K562 (cell line): Measurements from ENCODE around the gene LIF. TPM values are rescaled to one million over a fixed set of nuclear protein-coding genes. Genes with fewer than 3 reads are reported as not detected.
A peak's percentile ranks its signal among the peaks of the same experiment; 100 is the strongest.

Experiments used
- ESRRA ChIP-seq: fragments of 450-650 bp; IDR thresholded peaks from 2 replicates; pipeline ENCODE4 v1.6.1; 2014; ENCODE audit warnings: low read depth, mild to moderate bottlenecking, moderate library complexity, borderline replicate concordance
- ETV5 ChIP-seq: sonication (generic); formaldehyde crosslinking; IDR thresholded peaks from 2 replicates; pipeline ENCODE4 v1.4.0; 2020; ENCODE audit warnings: low read depth, mild to moderate bottlenecking, missing genetic modification reagents
- GTF2A2 ChIP-seq: IDR thresholded peaks from 2 replicates; pipeline ENCODE4 v1.6.1; 2016; ENCODE audit warnings: mild to moderate bottlenecking, missing genetic modification characterization, missing compliant biosample characterization
- HNRNPL ChIP-seq: fragments of 200-400 bp; formaldehyde crosslinking; IDR thresholded peaks from 2 replicates; pipeline ENCODE4 v1.6.1; 2017; ENCODE audit warnings: low read depth, mild to moderate bottlenecking, low read length
- POLR2G ChIP-seq: fragments of 200-400 bp; formaldehyde crosslinking; IDR thresholded peaks from 2 replicates; pipeline ENCODE4 v1.6.1; 2017; ENCODE audit warnings: low read depth, mild to moderate bottlenecking, antibody characterized with exemption, low read length, moderate library complexity
- SNRNP70 ChIP-seq: fragments of 200-400 bp; formaldehyde crosslinking; optimal IDR thresholded peaks from 2 replicates; pipeline ENCODE3; 2017; ENCODE audit warnings: low read depth, low read length
- TEAD4 ChIP-seq, 2 experiments: sonication (generic) in 1 of 2; formaldehyde crosslinking in 1 of 2; IDR thresholded peaks; 2 replicates each; pipeline versions ENCODE4 v1.6.1 to v1.8.0; 2012 to 2022; ENCODE audit warnings: borderline replicate concordance in 1 of 2, inconsistent platforms in 1 of 2, low read length in 1 of 2, mild to moderate bottlenecking in 1 of 2, missing genetic modification reagents in 1 of 2
- TOE1 ChIP-seq, 2 experiments: fragments of 450-650 bp in 1 of 2; sonication (generic) in 1 of 2; formaldehyde crosslinking in 1 of 2; IDR thresholded peaks; 2 replicates each; pipeline versions ENCODE4 v1.7.1 to v1.8.0; 2016 to 2022; ENCODE audit warnings: borderline replicate concordance in 2 of 2, mild to moderate bottlenecking in 2 of 2, antibody characterized with exemption in 1 of 2, inconsistent platforms in 1 of 2, low read depth in 1 of 2, missing genetic modification reagents in 1 of 2, moderate library complexity in 1 of 2
- polyA plus RNA-seq, 8 experiments: library from polyadenylated mRNA; depleted of rRNA in 4 of 8; stranded (reverse) in 5 of 8; unstranded in 3 of 8; fragments of >200 nt; fragmentation: Nextera tagmentation in 2 of 8; fragmentation: Illumina TruSeq in 1 of 8; extraction: Ambion mirVana in 2 of 8; extraction: Trizol in 1 of 8; gene quantifications; 2 replicates each; pipeline versions ENCODE4 v1.2.1 to v1.2.3, GENCODE V29; 2011 to 2014; ENCODE audit warnings: inconsistent platforms in 1 of 8, missing spikeins in 1 of 8
- total RNA-seq, 7 experiments: library from RNA; depleted of rRNA in 6 of 7; stranded (reverse); fragments of >200 nt in 6 of 7; fragmentation: Illumina TruSeq in 2 of 7; extraction: Trizol in 2 of 7; gene quantifications; 2 replicates each; pipeline versions ENCODE4 v1.2.1 to v1.2.3, GENCODE V29; 2011 to 2021; ENCODE audit warnings: low replicate concordance in 1 of 7
- TF ChIP-seq, protein P1 (sequence below): fragments of 450-650 bp; IDR thresholded peaks from 2 replicates; pipeline ENCODE4 v1.7.1; 2018; ENCODE audit warnings: mild to moderate bottlenecking, low read depth; ENCODE audit not compliant: partially characterized antibody
- TF ChIP-seq, protein P2 (sequence below), 2 experiments: fragments of 450-650 bp in 1 of 2; sonication (generic) in 1 of 2; formaldehyde crosslinking in 1 of 2; IDR thresholded peaks; 2 replicates each; pipeline versions ENCODE4 v1.7.1 to v1.9.0; 2016 to 2022; ENCODE audit warnings: inconsistent platforms in 1 of 2, mild to moderate bottlenecking in 1 of 2, missing genetic modification reagents in 1 of 2
- TF ChIP-seq, protein P3 (sequence below): fragments of 450-650 bp; IDR thresholded peaks from 2 replicates; pipeline ENCODE4 v1.6.1; 2016

LIF gene
- total and polyA plus RNA-seq, 9 of the 15 experiments (the other 6 are each of a cell fraction or from before 2014, with no cell fraction given) = 0.05 to 0.39 (median 0.18) TPM; not detected in 3

DNA sequence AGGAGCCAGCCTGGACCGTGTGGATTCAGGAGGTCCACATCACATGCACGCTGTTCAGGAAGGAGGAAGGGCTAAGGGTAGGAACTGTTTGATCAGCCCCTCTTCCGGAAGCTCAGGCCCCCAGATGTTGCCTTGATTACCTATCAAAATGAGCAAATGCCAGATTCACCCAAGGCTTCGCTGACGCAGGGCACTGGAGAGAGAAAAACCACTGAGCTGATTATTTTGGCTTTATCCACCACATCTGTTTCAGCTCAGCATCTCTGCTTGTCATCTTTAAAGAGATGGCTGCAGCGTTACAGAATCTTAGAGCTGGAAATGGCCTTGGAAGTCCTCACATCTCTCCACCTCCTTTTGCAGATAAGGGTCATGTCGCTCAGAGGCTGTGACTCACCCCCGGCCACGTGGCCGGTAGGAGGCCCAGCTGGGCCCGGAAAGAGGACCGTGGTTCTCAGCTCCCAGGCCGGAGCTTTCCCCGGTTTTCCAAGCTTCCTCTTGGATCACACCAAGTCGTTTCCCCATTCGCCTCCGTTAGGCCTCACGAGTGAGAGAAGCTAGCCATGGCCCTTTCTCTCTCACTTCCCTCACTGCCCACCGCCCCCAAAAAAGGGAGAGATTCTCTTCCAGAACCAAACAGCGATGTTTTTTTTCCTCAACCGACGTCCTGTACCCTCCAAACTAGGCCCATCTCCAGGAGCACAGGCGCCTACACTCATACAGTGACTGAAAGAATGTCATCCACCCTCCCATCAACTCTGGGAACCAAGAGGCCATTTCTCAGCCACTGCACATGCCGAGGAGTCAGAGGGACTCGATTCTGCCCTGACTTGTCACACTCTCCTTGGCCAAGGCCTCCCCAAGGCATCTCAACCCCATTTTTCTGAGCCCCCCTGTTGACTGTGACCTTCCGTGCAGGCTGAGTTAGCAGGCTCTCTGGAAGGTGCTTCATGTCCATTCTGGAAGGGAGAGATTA is 37.6 kb downstream of the LIF start (continued):
- TF ChIP-seq, protein P1, sequence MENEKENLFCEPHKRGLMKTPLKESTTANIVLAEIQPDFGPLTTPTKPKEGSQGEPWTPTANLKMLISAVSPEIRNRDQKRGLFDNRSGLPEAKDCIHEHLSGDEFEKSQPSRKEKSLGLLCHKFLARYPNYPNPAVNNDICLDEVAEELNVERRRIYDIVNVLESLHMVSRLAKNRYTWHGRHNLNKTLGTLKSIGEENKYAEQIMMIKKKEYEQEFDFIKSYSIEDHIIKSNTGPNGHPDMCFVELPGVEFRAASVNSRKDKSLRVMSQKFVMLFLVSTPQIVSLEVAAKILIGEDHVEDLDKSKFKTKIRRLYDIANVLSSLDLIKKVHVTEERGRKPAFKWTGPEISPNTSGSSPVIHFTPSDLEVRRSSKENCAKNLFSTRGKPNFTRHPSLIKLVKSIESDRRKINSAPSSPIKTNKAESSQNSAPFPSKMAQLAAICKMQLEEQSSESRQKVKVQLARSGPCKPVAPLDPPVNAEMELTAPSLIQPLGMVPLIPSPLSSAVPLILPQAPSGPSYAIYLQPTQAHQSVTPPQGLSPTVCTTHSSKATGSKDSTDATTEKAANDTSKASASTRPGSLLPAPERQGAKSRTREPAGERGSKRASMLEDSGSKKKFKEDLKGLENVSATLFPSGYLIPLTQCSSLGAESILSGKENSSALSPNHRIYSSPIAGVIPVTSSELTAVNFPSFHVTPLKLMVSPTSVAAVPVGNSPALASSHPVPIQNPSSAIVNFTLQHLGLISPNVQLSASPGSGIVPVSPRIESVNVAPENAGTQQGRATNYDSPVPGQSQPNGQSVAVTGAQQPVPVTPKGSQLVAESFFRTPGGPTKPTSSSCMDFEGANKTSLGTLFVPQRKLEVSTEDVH = no peak
- TF ChIP-seq SNRNP70 (no peak), GTF2A2 (0 out of 2 replicates have a peak, but pooled peaks have one; percentile 15), TEAD4 (IDR thresholded peaks at IDR 0.05; ENCODE audit: low read length) (peak; percentile 64), TEAD4 (CRISPR knock-in tag; IDR thresholded peaks at IDR 0.05; ENCODE audit: borderline replicate concordance) (no peak), ETV5 (peak; percentile 66), ESRRA (peak; percentile 17; the same call in 1 of the 2 replicates), POLR2G (peak; percentile 49), TOE1 (IDR thresholded peaks at IDR 0.05; ENCODE audit: borderline replicate concordance) (peak; percentile 16; the same call in 1 of the 2 replicates), TOE1 (CRISPR knock-in tag; IDR thresholded peaks at IDR 0.05; ENCODE audit: borderline replicate concordance, low read depth) (no peak), HNRNPL (no peak)
- TF ChIP-seq, protein P2, sequence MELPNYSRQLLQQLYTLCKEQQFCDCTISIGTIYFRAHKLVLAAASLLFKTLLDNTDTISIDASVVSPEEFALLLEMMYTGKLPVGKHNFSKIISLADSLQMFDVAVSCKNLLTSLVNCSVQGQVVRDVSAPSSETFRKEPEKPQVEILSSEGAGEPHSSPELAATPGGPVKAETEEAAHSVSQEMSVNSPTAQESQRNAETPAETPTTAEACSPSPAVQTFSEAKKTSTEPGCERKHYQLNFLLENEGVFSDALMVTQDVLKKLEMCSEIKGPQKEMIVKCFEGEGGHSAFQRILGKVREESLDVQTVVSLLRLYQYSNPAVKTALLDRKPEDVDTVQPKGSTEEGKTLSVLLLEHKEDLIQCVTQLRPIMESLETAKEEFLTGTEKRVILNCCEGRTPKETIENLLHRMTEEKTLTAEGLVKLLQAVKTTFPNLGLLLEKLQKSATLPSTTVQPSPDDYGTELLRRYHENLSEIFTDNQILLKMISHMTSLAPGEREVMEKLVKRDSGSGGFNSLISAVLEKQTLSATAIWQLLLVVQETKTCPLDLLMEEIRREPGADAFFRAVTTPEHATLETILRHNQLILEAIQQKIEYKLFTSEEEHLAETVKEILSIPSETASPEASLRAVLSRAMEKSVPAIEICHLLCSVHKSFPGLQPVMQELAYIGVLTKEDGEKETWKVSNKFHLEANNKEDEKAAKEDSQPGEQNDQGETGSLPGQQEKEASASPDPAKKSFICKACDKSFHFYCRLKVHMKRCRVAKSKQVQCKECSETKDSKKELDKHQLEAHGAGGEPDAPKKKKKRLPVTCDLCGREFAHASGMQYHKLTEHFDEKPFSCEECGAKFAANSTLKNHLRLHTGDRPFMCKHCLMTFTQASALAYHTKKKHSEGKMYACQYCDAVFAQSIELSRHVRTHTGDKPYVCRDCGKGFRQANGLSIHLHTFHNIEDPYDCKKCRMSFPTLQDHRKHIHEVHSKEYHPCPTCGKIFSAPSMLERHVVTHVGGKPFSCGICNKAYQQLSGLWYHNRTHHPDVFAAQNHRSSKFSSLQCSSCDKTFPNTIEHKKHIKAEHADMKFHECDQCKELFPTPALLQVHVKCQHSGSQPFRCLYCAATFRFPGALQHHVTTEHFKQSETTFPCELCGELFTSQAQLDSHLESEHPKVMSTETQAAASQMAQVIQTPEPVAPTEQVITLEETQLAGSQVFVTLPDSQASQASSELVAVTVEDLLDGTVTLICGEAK (IDR thresholded peaks at IDR 0.05) = no peak
- TF ChIP-seq, protein P2 (CRISPR knock-in tag; IDR thresholded peaks at IDR 0.05) = no peak
- TF ChIP-seq, protein P3, sequence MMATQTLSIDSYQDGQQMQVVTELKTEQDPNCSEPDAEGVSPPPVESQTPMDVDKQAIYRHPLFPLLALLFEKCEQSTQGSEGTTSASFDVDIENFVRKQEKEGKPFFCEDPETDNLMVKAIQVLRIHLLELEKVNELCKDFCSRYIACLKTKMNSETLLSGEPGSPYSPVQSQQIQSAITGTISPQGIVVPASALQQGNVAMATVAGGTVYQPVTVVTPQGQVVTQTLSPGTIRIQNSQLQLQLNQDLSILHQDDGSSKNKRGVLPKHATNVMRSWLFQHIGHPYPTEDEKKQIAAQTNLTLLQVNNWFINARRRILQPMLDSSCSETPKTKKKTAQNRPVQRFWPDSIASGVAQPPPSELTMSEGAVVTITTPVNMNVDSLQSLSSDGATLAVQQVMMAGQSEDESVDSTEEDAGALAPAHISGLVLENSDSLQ = peak; percentile 93
